Keratinocyte (primary cell): ENCODE data around the gene RC3H1. TPM values are rescaled to one million over a fixed set of nuclear protein-coding genes. Genes with fewer than 3 reads are reported as not detected.
"Not testable (repeated sequence)": the region's sequence is repeated elsewhere in the genome, so short reads cannot be mapped to it uniquely, and the experiment has no call there.

Source experiments
- DNase-seq: peaks from one replicate; pipeline ENCODE4 v3.0.0-alpha.2; 2011; ENCODE audit warnings: low read depth, missing footprints, low spot score
- FAIRE-seq: peaks from 2 replicates; lab custom pipeline; 2011; peaks lifted over from hg19 to GRCh38; lab: Jason Lieb, UNC
- H2AFZ ChIP-seq: 2 replicates; pipeline ENCODE4 v1.6.0; 2012; ENCODE audit warnings: low read length, control low read depth, inconsistent platforms; ENCODE audit not compliant: control insufficient read depth
- H3K27ac ChIP-seq: 2 replicates; pipeline ENCODE4 v1.5.1; 2011; ENCODE audit warnings: low read length; ENCODE audit not compliant: control insufficient read depth, insufficient read depth
- H3K27me3 ChIP-seq: 3 replicates; pipeline ENCODE4 v1.6.0; 2011; ENCODE audit warnings: low read length; ENCODE audit not compliant: control insufficient read depth, insufficient read depth; ENCODE audit errors: extremely low read depth
- H3K36me3 ChIP-seq, 2 experiments: 2 replicates in 1 of 2; 3 replicates in 1 of 2; pipeline ENCODE4 v1.5.1; 2011; ENCODE audit warnings: low read length in 2 of 2, mild to moderate bottlenecking in 1 of 2; ENCODE audit not compliant: control insufficient read depth in 2 of 2, insufficient read depth in 2 of 2; ENCODE audit errors: extremely low read depth in 1 of 2
- H3K4me1 ChIP-seq: 3 replicates; pipeline ENCODE4 v1.5.1; 2011; ENCODE audit warnings: low read length; ENCODE audit not compliant: control insufficient read depth, insufficient read depth; ENCODE audit errors: extremely low read depth
- H3K4me2 ChIP-seq: 3 replicates; pipeline ENCODE4 v1.6.0; 2011; ENCODE audit warnings: low read depth, low read length; ENCODE audit not compliant: control insufficient read depth, insufficient read depth; ENCODE audit errors: extremely low read depth
- H3K4me3 ChIP-seq, 3 experiments: fragments of 200-600 bp in 1 of 3; sonication (generic) in 1 of 3; 2 replicates in 2 of 3; 3 replicates in 1 of 3; pipeline ENCODE4 v1.5.1; 2011 to 2016; ENCODE audit warnings: low read length in 3 of 3, mild to moderate bottlenecking in 3 of 3, control low read depth in 2 of 3, inconsistent platforms in 1 of 3, low read depth in 1 of 3, mixed read lengths in 1 of 3, mixed run types in 1 of 3, moderate library complexity in 1 of 3; ENCODE audit not compliant: control insufficient read depth in 2 of 3, insufficient read depth in 2 of 3; ENCODE audit errors: extremely low read depth in 1 of 3
- H3K79me2 ChIP-seq: 2 replicates; pipeline ENCODE4 v1.6.0; 2012; ENCODE audit warnings: low read length; ENCODE audit not compliant: control insufficient read depth, insufficient read depth
- H3K9ac ChIP-seq: 3 replicates; pipeline ENCODE4 v1.6.0; 2011; ENCODE audit warnings: low read length; ENCODE audit not compliant: control insufficient read depth, insufficient read depth; ENCODE audit errors: extremely low read depth
- H3K9me1 ChIP-seq: 3 replicates; pipeline ENCODE4 v1.6.0; 2011; ENCODE audit warnings: low read length; ENCODE audit not compliant: control insufficient read depth, insufficient read depth; ENCODE audit errors: extremely low read depth
- H3K9me3 ChIP-seq: 2 replicates; pipeline ENCODE4 v1.5.1; 2012; ENCODE audit warnings: low read depth, low read length; ENCODE audit not compliant: control insufficient read depth
- H4K20me1 ChIP-seq: 3 replicates; pipeline ENCODE4 v1.6.0; 2011; ENCODE audit warnings: low read length; ENCODE audit not compliant: control insufficient read depth, insufficient read depth; ENCODE audit errors: extremely low read depth
- CTCF ChIP-seq, 3 experiments: IDR thresholded peaks in 1 of 3; conservative IDR thresholded peaks in 1 of 3; optimal IDR thresholded peaks in 1 of 3; 2 replicates in 2 of 3; 3 replicates in 1 of 3; pipeline versions ENCODE3 to v1.5.1; 2011; ENCODE audit warnings: low read length in 3 of 3, mild to moderate bottlenecking in 3 of 3, moderate library complexity in 2 of 3, control low read depth in 1 of 3, inconsistent platforms in 1 of 3; ENCODE audit not compliant: insufficient read depth in 2 of 3; ENCODE audit errors: extremely low read depth in 1 of 3
- EZH2 ChIP-seq: IDR thresholded peaks from one replicate; pipeline ENCODE4 v1.6.1; 2012; ENCODE audit warnings: inconsistent platforms, mild to moderate bottlenecking, low read length, moderate library complexity
- dilution Hi-C: fragments of 300-500 bp; cut with MboI; formaldehyde crosslinking; loops from one replicate; pipeline ENCODE4 v1.7.0; 2020; ENCODE audit warnings: low sequenced_read_pairs; ENCODE audit not compliant: extremely low pct_ligation_motif_present
- polyA plus RNA-seq, 5 experiments: library from polyadenylated mRNA; depleted of rRNA in 3 of 5; stranded (reverse) in 3 of 5; stranded (forward) in 1 of 5; unstranded in 1 of 5; fragments of >200 nt; gene quantifications; 1 replicate in 1 of 5; 2 replicates in 3 of 5; 3 replicates in 1 of 5; pipeline versions ENCODE4 v1.2.1 to v1.2.3, GENCODE V29; 2011 to 2012; ENCODE audit warnings: missing spikeins in 2 of 5, low read depth in 1 of 5, low replicate concordance in 1 of 5

The RC3H1 gene
- polyA plus RNA-seq, 1 donor (not counting 4 experiments of a cell fraction or from before 2014, with no cell fraction given) = 10.4 TPM

- H3K4me1 ChIP-seq = no peaks in the 10 kb centered on the region
- H2AFZ ChIP-seq = no peak overlapping the region
- H3K27me3 ChIP-seq = no peaks in the 10 kb centered on the region
- no peaks in the 10 kb centered on the region for H3K9me3 ChIP-seq
- TF ChIP-seq CTCF (optimal IDR thresholded peaks at IDR 0.05 in 1 of 3, IDR thresholded peaks at IDR 0.05 in 1 of 3, conservative IDR thresholded peaks at IDR 0.05 in 1 of 3; ENCODE audit: extremely low read depth in 1 of 3, insufficient read depth in 2 of 3, low read length in 3 of 3) = no peak
- no peak for TF ChIP-seq EZH2
- no peak overlapping the region for H3K4me3 ChIP-seq
- DNase-seq = no peak
- H3K79me2 ChIP-seq = no peaks in the 10 kb centered on the region
- no peak overlapping the region for H3K27ac ChIP-seq
- no peaks in the 10 kb centered on the region for H3K36me3 ChIP-seq
- no peaks in the 10 kb centered on the region for H4K20me1 ChIP-seq
- H3K4me2 ChIP-seq = no peak overlapping the region
- no peak for FAIRE-seq
- dilution Hi-C loops = no loop called here
- no peak overlapping the region for H3K9ac ChIP-seq
- H3K9me1 ChIP-seq = no peaks in the 10 kb centered on the region
Observed at GRCh38 chr1:174044418-174045222, 22.5 kb upstream of the RC3H1 start.

GRCh38 chr1:174042509-174042908 lies 20.4 kb upstream of the RC3H1 start:
- H3K4me2 ChIP-seq, H3K27me3 ChIP-seq, H3K9ac ChIP-seq, H3K79me2 ChIP-seq, H3K27ac ChIP-seq, H3K4me1 ChIP-seq, H2AFZ ChIP-seq, DNase-seq, dilution Hi-C loops, H4K20me1 ChIP-seq, FAIRE-seq, H3K9me1 ChIP-seq, H3K36me3 ChIP-seq, H3K9me3 ChIP-seq, H3K4me3 ChIP-seq: not testable (repeated sequence)

GRCh38 chr1:174041369-174041768 lies 19.2 kb upstream of the RC3H1 start:
- Histone ChIP-seq H3K36me3 (no peaks in the 10 kb centered on the region), H3K9ac (no peak overlapping the region), H3K9me3 (no peaks in the 10 kb centered on the region), H3K4me3 (no peak overlapping the region), H3K4me2 (no peak overlapping the region), H3K9me1 (no peaks in the 10 kb centered on the region), H3K79me2 (no peaks in the 10 kb centered on the region), H4K20me1 (no peaks in the 10 kb centered on the region), H3K27me3 (no peaks in the 10 kb centered on the region), H2AFZ (no peak overlapping the region), H3K27ac (no peak overlapping the region), H3K4me1 (no peaks in the 10 kb centered on the region)
- dilution Hi-C loops = no loop called here
- TF ChIP-seq CTCF (optimal IDR thresholded peaks at IDR 0.05 in 1 of 3, IDR thresholded peaks at IDR 0.05 in 1 of 3, conservative IDR thresholded peaks at IDR 0.05 in 1 of 3; ENCODE audit: extremely low read depth in 1 of 3, insufficient read depth in 2 of 3, low read length in 3 of 3) = no peak
- TF ChIP-seq EZH2 = no peak
- no peak for DNase-seq
- no peak for FAIRE-seq
